Panc1 (cell line): ENCODE results near the gene MOG. TPM values are rescaled to one million over a fixed set of nuclear protein-coding genes. Genes with fewer than 3 reads are reported as not detected.

Experiments
- ATAC-seq: fragments of 200-7000 bp; cut with Tn5 transposase; 2 replicates; pipeline ENCODE4 v1.9.1; 2020; ENCODE audit warnings: mild to moderate bottlenecking, moderate library complexity
- BruUV-seq: library from RNA; stranded (reverse); fragments of 400-500 nt; replicated peaks from 2 replicates; lab custom pipeline; 2021; lab: Mats Ljungman, UMichigan
- CTCF ChIA-PET: fragments of 300-600 bp; sonication (Branson Sonifier 250); formaldehyde crosslinking; loops from one replicate; lab custom pipeline; 2022; ENCODE audit warnings: antibody characterized with exemption; lab: Charles Lee
- POLR2A ChIA-PET: fragments of 300-600 bp; sonication (Branson Sonifier 250); formaldehyde crosslinking; loops from one replicate; lab custom pipeline; 2022; ENCODE audit warnings: antibody characterized with exemption; lab: Charles Lee
- DNase-seq: peaks from one replicate; pipeline ENCODE4 v3.0.0-alpha.2; 2010; ENCODE audit warnings: low read depth, low spot score
- H3K27ac ChIP-seq: 2 replicates; pipeline ENCODE4 v1.5.1; 2011; ENCODE audit warnings: mild to moderate bottlenecking, low read length, inconsistent platforms
- H3K27me3 ChIP-seq: fragments of 200-500 bp; sonication (Bioruptor generic); 2 replicates; pipeline ENCODE4 v1.6.0; 2014; ENCODE audit warnings: low read length, inconsistent platforms; ENCODE audit not compliant: control insufficient read depth, insufficient read depth
- H3K36me3 ChIP-seq: fragments of 200-500 bp; sonication (Bioruptor generic); 2 replicates; pipeline ENCODE4 v1.5.1; 2014; ENCODE audit warnings: inconsistent platforms, mild to moderate bottlenecking, low read length, moderate library complexity; ENCODE audit not compliant: control insufficient read depth, insufficient read depth
- H3K4me1 ChIP-seq: 2 replicates; pipeline ENCODE4 v1.5.1; 2011; ENCODE audit warnings: inconsistent platforms, mild to moderate bottlenecking, low read length, moderate library complexity; ENCODE audit not compliant: control insufficient read depth, insufficient read depth
- H3K4me3 ChIP-seq, 2 experiments: 2 replicates each; pipeline ENCODE4 v1.5.1; 2011 to 2012; ENCODE audit warnings: low read depth in 2 of 2, low read length in 2 of 2, mild to moderate bottlenecking in 2 of 2, inconsistent platforms in 1 of 2, moderate library complexity in 1 of 2
- H3K9me3 ChIP-seq: fragments of 200-500 bp; sonication (Bioruptor generic); 2 replicates; pipeline ENCODE4 v1.5.1; 2014; ENCODE audit warnings: low read depth, mild to moderate bottlenecking, inconsistent platforms, low read length, moderate library complexity; ENCODE audit not compliant: control insufficient read depth, insufficient read depth
- SIN3A ChIP-seq: IDR thresholded peaks from 2 replicates; pipeline ENCODE4 v1.6.1; 2012; ENCODE audit warnings: low read depth, mild to moderate bottlenecking, low read length, moderate library complexity, borderline replicate concordance; ENCODE audit not compliant: insufficient read depth
- TCF7L2 ChIP-seq: IDR thresholded peaks from 2 replicates; pipeline ENCODE4 v1.6.1; 2011; ENCODE audit warnings: mild to moderate bottlenecking, low read depth, low read length, inconsistent platforms
- in situ Hi-C: cut with HindIII; loops from 2 replicates; pipeline ENCODE4 v1.10.0; 2016; ENCODE audit warnings: low sequenced_read_pairs, low pct_unique_long_range_greater_than_20kb
- intact Hi-C: fragments of 100-400 bp; cut with micrococcal nuclease; formaldehyde crosslinking; loops from one replicate; pipeline ENCODE4 v1.10.0; 2022; ENCODE audit not compliant: unreplicated experiment
- total RNA-seq: library from RNA; stranded (reverse); gene quantifications from one replicate; pipeline ENCODE4 v1.2.1, GENCODE V29; 2021; ENCODE audit not compliant: unreplicated experiment
- TF ChIP-seq, protein P1 (sequence below): fragments of 450-650 bp; IDR thresholded peaks from 2 replicates; pipeline ENCODE4 v1.5.1; 2017; ENCODE audit warnings: mild to moderate bottlenecking

The MOG gene
- total RNA-seq, 1 experiment from 2014 or later = not detected

GRCh38 chr6:29696147-29697125, 39.5 kb downstream of the MOG start:
- Histone ChIP-seq H3K4me3 (no peak overlapping the region), H3K4me1 (no peaks in the 10 kb centered on the region), H3K27ac (no peak overlapping the region), H3K27me3 (peaks cover under 1% of the 10 kb centered on the region; the same call in 1 of the 2 replicates), H3K36me3 (no peaks in the 10 kb centered on the region), H3K9me3 (no peaks in the 10 kb centered on the region)
- peak; percentile 69 for ATAC-seq
- TF ChIP-seq, protein P1, sequence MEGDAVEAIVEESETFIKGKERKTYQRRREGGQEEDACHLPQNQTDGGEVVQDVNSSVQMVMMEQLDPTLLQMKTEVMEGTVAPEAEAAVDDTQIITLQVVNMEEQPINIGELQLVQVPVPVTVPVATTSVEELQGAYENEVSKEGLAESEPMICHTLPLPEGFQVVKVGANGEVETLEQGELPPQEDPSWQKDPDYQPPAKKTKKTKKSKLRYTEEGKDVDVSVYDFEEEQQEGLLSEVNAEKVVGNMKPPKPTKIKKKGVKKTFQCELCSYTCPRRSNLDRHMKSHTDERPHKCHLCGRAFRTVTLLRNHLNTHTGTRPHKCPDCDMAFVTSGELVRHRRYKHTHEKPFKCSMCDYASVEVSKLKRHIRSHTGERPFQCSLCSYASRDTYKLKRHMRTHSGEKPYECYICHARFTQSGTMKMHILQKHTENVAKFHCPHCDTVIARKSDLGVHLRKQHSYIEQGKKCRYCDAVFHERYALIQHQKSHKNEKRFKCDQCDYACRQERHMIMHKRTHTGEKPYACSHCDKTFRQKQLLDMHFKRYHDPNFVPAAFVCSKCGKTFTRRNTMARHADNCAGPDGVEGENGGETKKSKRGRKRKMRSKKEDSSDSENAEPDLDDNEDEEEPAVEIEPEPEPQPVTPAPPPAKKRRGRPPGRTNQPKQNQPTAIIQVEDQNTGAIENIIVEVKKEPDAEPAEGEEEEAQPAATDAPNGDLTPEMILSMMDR = peak; percentile 84
- no peak for TF ChIP-seq SIN3A
- TF ChIP-seq TCF7L2 = no peak
- no TSS peak for BruUV-seq
- POLR2A ChIA-PET = no interaction called here
- no peak for DNase-seq
- in situ Hi-C loops (no loop called here), intact Hi-C loops (no loop called here)
- CTCF ChIA-PET = interaction anchor here (0.6 to 2.1 kb wide), 5 partner anchors 9 to 167 kb away, joined by 4 to 13 read pairs (median 6); no protein-coding TSS in a partner anchor

DNA sequence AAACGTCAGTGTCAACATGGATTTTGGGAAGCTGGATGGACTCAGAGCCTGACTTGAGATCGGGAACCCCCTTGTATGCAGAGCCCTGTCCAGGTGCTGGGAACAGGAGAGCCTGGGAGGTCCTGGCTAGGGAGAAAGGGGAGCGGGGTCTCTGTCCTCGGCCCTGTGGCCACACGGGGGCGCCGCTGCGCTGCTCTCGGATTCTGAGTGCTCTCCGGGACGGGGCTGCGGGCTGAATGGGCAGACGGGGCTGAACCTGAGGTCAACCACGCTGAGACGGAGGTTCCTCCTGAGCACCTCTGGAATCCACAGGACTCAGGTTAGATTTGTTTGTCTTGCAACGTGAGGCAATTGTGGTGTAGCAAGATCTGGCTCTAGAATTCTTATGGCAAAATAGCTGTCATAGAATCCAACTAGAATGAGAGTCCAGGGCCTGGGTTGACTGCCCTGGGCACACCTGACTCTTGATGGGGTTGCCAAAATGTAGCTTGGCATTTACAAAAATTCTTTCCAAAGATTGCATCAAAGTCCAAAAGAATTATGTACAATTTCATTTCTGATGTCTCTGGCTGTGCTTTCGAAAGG, 45.7 kb downstream of the MOG start:
- no peaks in the 10 kb centered on the region for H3K9me3 ChIP-seq
- H3K36me3 ChIP-seq = no peaks in the 10 kb centered on the region
- peak; percentile 93 for ATAC-seq
- ChIA-PET POLR2A (no interaction called here), CTCF (interaction anchor here (0.5 to 0.7 kb wide), 3 partner anchors 48 to 116 kb away, joined by 3 to 9 read pairs (median 7); no protein-coding TSS in a partner anchor)
- no peak for DNase-seq
- peaks cover 11% of the 10 kb centered on the region for H3K27me3 ChIP-seq
- TF ChIP-seq, protein P1 = peak; percentile 84
- no peak for TF ChIP-seq SIN3A
- no peak overlapping the region for H3K4me3 ChIP-seq
- BruUV-seq = no TSS peak
- no peak overlapping the region for H3K27ac ChIP-seq
- in situ Hi-C loops = no loop called here
- H3K4me1 ChIP-seq = no peaks in the 10 kb centered on the region
- intact Hi-C loops = loop anchor here (5.0 kb wide), 1 partner anchor 50 kb away; no protein-coding TSS in a partner anchor

- no peaks in the 10 kb centered on the region for H3K4me1 ChIP-seq
- intact Hi-C loops = loop anchor here (1.0 kb wide), 1 partner anchor 130 kb away; no protein-coding TSS in a partner anchor
- H3K27me3 ChIP-seq = peaks cover 19% of the 10 kb centered on the region
- no peak overlapping the region for H3K4me3 ChIP-seq
- no TSS peak for BruUV-seq
- DNase-seq = no peak
- ATAC-seq = peak; percentile 60; the same call in 1 of the 2 replicates
- no peak overlapping the region for H3K27ac ChIP-seq
- TF ChIP-seq, protein P1 = peak; percentile 67
- no peak for TF ChIP-seq SIN3A
- POLR2A ChIA-PET = no interaction called here
- in situ Hi-C loops = no loop called here
- CTCF ChIA-PET = interaction anchor here (0.6 kb wide), 2 partner anchors 42 to 119 kb away, joined by 3 read pairs; no protein-coding TSS in a partner anchor
- H3K9me3 ChIP-seq = no peaks in the 10 kb centered on the region
- H3K36me3 ChIP-seq = no peaks in the 10 kb centered on the region
These were observed 48.7 kb downstream of the MOG start for GRCh38 chr6:29705389-29706231.
